Daoy (cell line): ENCODE measurements around the gene CAST. TPM values are rescaled to one million over a fixed set of nuclear protein-coding genes. Genes with fewer than 3 reads are reported as not detected.
A peak's percentile ranks its signal among the peaks of the same experiment; 100 is the strongest.
"Not testable (repeated sequence)": the region's sequence is repeated elsewhere in the genome, so short reads cannot be mapped to it uniquely, and the experiment has no call there.

Source experiments
- DNase-seq: peaks from one replicate; pipeline ENCODE4 v3.0.0-alpha.2; 2015; ENCODE audit warnings: low read depth
- total RNA-seq: library from RNA; depleted of rRNA; stranded (reverse); fragments of >200 nt; shearing (Covaris generic); gene quantifications from 2 replicates; pipeline ENCODE4 v1.2.3, GENCODE V29; 2014; rRNA removed

CAST gene, protein sequence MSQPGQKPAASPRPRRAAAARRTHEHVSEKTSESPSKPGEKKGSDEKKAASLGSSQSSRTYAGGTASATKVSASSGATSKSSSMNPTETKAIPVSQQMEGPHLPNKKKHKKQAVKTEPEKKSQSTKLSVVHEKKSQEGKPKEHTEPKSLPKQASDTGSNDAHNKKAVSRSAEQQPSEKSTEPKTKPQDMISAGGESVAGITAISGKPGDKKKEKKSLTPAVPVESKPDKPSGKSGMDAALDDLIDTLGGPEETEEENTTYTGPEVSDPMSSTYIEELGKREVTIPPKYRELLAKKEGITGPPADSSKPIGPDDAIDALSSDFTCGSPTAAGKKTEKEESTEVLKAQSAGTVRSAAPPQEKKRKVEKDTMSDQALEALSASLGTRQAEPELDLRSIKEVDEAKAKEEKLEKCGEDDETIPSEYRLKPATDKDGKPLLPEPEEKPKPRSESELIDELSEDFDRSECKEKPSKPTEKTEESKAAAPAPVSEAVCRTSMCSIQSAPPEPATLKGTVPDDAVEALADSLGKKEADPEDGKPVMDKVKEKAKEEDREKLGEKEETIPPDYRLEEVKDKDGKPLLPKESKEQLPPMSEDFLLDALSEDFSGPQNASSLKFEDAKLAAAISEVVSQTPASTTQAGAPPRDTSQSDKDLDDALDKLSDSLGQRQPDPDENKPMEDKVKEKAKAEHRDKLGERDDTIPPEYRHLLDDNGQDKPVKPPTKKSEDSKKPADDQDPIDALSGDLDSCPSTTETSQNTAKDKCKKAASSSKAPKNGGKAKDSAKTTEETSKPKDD
- 124 and 134 TPM in 2 replicates for total RNA-seq

DNA sequence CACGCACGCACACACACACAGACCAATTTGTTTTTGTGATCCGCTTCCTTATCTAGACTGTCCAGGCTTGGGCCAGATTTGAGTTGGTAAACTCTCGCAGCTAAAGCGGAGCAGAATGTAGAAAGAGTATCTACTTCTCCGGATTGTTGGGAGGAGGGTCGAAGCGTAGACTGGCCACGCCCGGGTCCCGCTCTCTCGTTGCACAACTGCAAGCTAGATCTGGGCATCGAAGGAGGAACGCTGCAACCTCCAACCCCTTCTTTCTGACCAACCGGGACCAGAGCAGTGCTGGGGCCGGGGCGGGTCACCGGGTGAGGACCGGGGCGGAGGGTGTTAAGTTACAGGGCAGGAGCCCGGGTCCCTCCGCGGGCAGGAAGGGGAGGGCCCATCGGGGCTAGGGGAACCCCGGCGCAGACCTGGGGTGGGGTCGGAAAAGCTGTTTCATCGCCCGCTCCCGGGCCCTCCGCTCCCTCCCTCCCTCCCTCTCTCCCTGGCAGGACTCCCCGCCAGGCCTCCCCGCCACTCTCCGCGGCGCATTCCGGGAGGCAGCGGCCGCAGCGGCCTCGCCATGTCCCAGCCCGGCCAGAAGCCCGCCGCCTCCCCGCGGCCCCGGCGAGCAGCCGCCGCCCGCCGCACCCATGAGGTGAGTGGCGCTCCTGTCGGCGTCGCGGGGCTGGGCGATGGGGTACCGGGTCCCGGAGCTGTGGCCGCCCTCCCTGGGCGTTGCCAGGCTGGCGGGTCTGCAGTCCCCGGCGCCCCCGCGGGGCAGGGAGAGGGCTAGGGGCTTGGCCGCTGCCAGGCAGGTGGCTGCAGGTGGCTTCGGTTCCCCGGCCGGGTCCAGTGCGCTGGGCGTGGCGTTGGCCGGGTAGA is at the start of gene CAST:
Gene CAST, plus strand, starts transcription at position 522 of the 870 bp plus-strand sequence. Its CDS starts 47 bp downstream, at position 569.
- DNase-seq, result peak; percentile 87

DNA sequence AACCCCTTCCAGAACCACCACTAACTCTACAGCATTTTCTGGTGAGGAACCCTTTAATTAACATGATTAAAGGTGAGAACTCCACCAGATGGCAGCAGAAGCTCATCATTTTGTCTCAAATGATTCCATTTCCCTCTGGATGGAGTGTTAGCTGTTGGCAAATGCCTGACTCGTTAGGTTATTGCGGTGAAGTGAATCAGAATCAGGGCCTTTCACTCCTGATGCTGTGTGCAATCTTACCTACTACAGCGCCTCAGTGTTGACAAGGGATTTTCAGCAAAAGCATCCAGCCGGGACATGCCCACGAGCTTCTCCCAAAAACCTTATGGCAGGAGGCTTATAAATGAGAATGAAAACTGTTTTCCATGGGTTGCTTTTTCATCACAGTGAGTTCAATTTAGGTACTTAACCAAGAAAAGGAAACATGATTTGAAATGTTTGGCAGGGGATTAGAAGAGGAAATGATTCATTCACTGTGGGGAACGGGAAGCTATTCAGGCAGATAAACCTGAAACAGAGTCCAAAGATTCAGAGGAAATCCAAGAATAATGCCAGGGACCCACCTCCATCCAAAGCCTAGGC is 48.0 kb upstream of the CAST start:
- peak; percentile 93 for DNase-seq

DNA sequence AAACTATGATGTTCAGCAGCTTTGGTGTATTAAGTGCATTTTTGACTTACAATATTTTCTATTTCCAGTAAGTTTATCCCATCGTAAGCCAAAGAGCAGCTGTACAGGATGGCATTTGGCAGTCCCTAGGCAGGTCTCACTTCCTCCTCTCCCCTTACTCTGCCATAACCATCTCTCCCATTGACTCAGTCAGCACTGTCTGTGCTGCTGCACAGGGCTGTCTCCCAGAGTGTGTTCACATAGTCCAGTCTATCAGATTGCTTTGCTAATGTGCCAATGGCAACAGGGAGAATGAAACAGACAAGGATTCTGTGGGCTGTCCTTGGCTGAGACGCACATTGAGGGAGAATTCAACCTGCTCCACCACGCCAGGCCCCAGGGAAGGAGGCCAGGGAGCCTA is 47.0 kb upstream of the CAST start:
- DNase-seq, result no peak

DNA sequence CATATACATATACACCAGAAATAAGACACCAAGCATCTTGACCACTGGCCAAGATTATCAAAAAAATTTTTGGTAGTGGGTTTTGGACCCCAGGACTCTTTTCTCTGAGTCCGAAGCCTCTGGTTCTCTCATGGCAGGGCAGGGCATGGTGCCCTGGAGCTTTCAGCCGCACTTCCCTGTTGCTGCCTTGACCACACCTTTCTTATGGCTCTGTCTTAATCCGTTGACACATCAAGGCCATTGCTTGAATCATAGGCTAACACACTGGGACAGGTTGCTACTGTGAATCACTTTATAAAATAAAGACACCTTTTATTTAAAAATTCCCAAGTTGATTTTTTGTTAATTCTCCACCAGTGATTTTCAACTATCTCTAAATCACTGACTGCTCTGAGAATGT is 45.4 kb upstream of the CAST start:
- no peak for DNase-seq

DNA sequence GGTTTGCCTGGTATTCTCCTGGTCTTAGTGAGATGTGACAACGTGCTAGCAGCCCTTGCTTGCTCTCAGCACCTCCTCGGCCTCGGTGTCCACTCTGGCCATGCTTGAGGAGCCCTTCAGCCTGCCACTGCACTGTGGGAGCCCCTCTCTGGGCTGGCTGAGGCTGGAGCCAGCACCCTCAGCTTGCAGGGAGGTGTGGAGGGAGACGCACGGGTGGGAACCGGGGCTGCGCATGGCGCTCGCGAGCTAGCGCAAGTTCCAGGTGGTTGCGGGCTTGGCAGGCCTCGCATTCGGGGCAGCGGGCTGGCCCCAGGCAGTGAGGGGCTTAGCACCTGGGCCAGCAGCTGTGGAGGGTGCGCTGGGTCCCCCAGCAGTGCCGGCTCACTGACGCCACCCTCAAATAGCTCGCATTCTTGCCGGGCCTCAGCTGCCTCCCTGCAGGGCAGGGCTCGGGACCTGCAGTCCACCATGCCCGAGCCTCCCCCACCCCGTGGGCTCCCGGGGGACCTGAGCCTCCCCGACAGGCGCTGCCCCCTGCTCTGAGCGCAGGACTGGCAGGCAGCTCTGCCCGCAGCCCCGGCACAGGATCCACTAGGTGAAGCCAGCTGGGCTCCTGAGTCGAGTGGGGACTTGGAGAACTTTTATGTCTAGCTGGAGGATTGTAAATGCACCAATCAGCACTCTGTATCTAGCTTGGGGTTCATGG is 43.7 kb upstream of the CAST start:
- DNase-seq, result not testable (repeated sequence)

DNA sequence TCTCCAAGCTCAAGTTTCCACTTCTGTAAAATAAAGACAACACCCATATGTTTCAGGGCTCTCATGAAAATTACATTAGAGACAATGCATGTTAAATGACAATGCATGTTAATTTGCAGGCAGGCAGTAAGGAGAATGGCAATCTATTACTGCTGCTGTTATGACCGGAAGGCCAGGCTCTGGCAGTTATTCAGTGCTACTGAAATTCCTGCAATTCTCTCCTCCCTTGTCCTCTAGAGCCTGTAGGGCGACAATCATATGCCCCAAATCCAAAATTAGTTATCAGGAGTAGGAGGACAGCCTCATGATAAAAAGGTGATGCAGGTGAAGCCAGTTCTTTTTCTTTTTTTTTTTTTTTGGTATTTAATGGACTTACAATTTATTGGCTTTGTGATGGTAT is 42.2 kb upstream of the CAST start:
- no peak for DNase-seq

DNA sequence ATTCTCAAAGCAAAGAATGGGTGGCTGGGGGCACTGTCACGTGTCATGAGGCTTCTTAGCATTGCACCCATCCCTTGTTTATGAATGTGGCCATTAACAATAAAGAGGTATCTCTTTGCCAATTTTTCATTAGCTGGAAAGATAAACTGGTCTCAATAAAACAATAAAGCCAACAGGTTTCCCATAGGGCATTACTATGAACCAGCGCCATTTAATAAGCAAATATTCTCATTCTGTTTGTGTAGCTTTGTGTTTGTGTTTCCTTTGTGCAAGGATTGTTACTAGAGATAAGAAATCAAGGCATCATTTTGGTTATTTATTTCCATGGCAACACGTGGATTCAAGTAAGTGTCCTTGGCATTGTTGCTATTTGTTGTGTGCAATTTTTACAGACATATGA is 37.6 kb upstream of the CAST start:
- DNase-seq, result no peak

DNA sequence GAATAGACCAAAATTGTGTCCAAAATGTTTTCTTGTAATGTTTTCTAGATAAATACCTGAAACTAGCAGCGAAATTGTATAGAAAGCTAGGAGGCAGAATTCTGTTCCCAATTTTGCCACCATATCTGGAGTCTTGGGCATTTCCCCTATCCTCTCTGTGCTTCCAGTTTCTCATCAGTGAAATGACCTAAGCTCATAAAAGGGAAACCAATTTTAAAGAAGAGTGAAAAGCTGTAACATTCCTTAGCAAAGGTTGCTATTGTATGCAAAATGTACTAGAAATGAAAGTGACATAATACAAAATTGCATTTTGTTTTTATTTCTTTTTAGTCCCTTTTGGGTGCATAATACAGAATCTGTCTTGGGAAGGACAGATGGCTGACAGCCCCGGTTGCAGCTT is 36.8 kb upstream of the CAST start:
- no peak for DNase-seq

DNA sequence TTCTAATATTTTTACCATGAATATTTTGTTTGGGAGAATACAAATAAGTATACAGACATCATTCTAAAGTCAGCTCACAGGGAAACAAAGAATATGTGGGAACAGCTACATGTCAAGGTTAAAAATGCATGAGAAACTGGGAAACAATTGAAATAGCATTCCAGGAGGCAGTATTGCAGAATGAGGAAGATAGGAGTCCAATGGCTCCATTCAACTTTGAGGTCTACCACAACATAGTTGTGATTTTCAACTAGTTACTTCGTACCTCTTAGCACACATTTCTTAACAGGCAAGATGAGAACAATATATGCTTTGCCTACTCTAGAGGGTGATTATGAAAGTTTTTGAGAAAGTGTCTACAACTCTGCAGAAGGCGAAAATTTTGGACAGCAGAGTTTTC is 35.2 kb upstream of the CAST start:
- peak; percentile 74 for DNase-seq

DNA sequence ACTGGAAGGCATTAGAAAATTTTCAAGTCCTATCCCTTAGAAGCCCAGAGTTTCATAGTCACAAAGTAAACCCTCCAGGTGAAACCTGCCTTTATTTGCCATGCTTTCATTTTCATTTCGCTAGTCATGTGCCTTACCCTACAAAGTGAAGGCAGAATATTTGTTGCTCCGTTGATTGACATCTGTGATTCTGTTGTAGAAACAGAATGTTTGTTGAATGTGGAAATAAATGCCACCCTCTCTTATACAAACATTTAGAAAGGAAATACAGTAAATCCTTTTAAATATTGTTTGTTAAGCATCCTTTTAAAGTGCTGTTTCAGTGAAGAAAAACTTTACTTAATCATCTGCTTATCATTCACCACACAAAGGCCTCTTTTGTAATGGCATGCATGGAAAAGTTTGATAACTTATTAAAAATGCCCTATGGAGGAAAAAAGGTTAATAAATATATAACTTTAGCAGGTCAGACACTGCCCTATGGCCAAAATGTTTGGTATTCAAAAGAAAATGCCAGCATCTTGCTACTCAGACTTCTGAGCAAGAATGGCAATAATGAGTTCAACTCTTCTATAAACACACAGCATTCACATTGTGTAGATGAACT is 34.3 kb upstream of the CAST start:
- no peak for DNase-seq

DNA sequence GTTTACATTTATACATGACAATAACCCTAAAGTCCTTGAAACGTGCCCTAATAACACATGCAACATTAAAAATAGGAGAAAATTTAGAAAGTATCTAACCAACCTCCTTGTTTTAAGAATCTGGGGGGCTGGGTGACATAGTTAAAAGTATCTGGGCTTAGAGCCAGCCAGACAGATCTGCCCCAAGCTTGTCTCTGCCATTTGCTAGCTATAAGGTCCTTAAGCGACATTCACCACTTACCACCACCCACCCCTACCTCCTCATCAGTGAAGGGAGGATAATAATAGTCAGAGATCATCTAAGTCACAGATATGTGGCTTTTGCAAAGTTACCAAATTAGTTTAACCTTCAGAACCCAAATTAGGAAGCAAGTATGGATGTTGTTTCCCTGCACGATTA is 33.8 kb upstream of the CAST start:
- no peak for DNase-seq

DNA sequence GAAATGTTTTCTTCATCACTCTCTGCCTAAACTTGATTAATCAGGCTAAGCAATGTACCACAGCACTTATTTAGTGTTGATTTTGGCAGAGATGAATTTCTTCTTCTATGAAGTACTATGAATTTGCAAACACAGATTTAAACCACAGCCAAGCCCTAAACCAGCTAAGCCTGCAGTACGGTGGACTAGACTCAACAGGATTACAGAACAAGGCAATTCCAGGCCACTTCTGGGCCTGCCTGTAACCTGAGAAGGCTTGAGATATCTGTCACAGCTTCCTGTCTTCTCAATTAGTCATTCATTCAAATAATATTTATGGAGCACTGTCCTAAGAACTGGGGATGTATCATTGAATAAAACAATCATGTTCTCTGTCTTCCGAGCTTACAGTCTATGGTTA is 32.4 kb upstream of the CAST start:
- DNase-seq, result peak; percentile 92

DNA sequence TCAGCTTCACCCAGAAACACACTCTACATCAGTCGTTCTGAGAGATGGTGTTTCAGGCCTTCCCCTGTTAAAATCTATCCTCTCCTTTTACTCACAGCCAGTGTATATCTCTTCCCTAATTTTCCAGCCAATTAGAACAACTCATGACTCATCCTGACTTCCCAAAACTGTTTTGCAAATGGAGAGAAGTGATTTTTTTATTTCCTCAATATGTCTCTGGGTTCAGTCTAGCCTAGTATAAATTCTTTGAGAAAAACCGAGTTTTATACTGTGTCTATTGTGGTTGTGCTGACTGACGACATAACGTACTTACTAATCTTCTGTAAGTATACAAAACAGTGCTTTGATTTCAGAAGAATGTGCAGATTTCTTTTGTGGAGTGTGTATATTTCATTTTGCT is 28.4 kb upstream of the CAST start:
- no peak for DNase-seq

DNA sequence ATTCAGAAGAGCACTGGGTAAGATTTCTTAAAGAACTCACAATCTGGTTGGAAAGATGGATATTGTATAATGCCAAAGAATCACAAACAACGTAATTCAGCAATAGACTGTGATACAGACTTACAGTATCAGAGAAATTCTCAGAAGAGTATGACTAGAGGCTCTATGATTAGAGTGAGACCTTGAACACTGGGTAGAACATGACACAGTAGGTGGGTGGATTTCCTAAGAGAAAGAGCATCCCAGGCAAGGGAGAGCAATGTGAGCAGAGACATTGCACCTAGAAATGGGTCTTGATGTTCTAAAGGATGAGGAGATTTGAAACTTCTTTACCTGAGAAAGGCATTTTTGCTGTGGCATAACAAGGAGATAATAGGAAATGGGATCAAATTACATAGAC is 27.3 kb upstream of the CAST start:
- DNase-seq, result no peak

DNA sequence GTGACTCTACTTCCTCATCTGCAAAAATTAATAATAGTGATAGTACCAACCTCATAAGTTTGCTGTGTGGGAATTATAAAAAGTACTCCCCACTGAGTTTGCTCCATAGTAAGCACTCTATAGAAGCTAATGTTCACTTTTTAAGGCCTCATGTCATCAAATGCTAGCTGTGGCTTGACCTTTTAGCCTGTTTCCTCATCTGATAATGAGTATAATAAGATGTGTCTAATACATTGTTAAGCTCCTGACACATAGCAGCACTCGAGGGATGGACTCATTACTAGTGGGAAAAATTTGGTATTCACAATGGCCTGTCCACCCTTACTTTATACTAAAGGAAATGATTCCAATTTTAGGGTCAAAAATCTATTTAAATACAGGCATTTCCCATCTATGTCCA is 26.1 kb upstream of the CAST start:
- DNase-seq, result no peak

DNA sequence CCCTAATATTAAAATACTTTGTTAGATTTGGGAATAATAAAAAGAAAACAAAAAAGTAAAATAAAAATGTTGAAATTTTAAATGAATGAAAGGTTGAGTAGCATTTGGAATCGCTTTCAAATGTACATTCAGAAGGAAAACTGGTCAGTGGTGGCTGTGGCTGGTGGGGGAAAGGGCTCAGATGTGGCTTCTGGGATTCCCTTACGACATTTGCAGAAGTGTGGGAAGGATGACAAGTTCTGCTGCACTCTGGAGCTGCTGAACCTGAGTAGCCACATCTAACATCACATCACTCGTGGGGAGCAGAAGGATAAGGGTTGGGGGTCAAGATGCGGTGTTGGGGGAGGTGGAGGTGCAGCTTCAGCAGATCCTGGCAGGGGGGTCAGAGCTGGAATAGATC is 25.6 kb upstream of the CAST start:
- no peak for DNase-seq

DNA sequence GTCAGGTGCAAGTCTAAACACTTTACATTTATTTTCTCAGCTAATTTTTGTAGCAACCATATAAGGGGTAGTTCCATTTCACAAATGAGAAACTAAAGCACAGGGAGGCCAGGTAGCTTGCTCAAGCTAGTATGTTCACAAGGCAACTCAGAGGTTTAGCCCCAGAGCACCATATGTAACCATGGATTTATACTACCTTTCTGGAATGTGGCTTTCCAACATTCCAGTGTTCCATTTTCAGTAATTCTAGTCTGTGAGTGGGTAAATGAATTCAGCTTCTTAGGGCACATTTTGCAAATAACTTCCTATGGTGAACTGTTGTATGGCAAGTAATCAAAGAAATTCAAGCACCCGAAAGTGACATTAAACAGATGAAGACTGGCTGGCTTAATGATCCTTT is 25.0 kb upstream of the CAST start:
- DNase-seq, result no peak

DNA sequence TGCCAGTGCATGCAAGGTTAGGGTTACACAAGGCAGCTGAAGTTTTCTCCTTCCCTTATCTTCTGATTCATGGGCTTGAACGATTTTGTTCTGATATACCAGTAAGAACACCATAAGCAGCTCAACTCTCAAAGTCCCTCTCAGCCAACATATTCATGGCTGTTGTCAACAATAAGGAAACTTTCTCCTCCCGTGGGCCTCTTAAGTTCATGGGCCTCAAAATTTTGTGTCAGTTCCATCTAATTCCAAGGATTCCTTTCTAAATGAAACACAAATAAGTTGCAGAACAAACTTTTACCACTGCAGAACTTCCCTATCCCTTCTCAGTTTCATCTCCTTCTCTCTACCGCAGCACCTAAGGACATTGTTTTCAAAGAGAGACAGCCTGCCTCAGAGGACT is 23.6 kb upstream of the CAST start:
- no peak for DNase-seq

DNA sequence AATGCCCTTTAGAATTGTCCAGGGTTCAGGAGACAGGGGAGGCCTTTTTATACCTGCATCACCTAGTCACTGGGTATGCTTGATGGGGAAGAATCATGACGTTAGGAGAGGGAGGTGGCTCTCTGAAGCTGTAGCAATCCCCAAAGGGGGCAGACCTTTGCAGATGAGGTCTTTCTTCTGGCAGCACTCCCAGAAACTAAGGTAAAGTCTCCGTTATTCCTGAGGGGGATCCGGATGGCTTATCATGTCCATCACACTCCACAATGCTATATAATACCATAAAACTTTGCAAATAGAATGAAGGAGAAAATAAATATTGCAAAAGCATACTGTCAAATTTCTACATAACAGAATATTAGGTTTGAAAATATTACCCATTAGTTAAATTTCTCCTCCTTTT is 21.5 kb upstream of the CAST start:
- DNase-seq, result no peak

DNA sequence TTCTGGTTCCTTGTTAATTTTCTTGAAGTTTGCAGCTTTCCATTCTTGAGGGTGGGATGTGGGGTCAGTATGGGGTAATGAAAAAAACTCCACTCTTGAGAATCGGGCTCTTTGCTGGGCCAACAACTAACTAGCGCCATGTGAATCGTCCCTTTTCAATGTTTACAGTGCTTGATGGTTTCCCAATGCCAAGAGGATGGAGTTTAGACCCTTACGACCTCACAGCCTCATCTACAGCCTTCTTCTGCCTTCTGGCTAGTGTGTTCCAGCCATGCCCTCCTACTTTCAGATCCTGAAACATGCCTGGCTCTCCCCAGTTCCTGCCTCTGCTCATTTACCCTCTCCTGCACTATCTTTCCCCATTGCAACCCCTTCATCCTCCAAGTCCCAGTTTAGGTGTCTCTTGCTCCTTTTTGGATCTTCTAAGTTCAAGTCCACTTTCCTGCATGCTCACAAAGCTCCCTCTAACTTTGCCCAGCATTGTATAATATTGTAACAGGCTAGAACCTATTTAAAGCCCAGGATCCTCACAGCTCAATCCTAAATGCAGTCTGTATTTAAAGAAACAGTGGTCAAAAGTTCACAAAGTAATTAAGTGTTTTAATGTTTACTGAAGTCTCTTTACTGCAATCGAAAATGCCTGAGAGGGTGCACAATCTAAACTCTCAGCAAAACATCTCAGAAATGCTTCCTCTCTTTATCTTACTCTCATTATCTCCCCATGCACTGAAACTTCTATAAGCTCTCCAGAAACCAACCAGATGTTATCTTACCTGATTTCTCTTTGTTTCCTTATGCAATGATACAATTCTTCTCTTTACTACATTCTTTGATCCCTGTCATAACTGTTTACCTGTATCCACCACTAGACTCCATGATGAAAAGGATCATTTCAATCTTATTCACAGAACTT is 20.6 kb upstream of the CAST start:
- DNase-seq, result no peak
